ENCODE data around the gene EPC1.
"Not testable (repeated sequence)": the region's sequence is repeated elsewhere in the genome, so short reads cannot be mapped to it uniquely, and the experiment has no call there.

Gene EPC1

GRCh38 chr10:32372000-32372875, 25.3 kb upstream of the EPC1 start:
- DNase-seq (ENCODE audit: low read depth in 2 of 2), result no peak

DNA sequence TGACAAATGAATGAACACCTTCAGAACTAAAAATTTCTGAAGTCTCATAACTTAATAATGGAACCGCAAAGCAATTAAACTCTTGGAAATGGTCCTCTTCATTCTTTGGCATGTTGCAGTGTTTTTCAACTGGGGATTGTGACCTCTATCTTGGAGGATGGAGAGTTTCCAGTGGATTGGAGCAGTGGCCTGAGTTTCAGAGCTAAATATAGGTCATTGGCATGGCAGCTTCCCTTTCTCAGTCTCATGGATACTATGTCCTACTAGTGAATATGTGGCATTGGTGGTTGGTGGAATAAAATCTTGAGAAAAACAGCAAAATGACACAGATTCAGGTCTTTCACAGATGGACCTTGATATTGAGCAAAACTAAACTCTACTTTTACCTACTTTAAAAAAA, 24.1 kb upstream of the EPC1 start:
- DNase-seq (ENCODE audit: low read depth in 2 of 2), result no peak

- peak; percentile 37 to 48 for DNase-seq (ENCODE audit: low read depth in 2 of 2)
Observed at GRCh38 chr10:32367793-32368453, 21.0 kb upstream of the EPC1 start.

DNA sequence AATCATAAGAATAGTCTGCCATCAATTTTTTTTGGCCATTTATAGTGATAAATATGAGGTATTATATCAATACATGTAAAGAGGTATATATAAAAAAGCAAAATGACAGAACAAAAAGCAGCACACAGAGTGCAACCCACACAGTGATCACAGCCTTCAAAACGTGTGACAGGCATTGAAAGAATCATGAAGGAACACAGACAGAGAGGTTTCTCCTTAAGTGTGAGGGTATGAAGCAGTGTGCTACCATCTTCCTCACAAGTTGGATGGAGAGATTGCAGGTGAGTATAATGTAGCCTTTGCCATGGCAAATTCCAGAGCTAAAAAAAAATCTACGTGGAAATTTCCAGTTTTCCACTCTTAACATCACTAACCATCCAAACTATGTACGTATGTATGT, 19.6 kb upstream of the EPC1 start:
- DNase-seq (ENCODE audit: low read depth in 2 of 2), result no peak

DNA sequence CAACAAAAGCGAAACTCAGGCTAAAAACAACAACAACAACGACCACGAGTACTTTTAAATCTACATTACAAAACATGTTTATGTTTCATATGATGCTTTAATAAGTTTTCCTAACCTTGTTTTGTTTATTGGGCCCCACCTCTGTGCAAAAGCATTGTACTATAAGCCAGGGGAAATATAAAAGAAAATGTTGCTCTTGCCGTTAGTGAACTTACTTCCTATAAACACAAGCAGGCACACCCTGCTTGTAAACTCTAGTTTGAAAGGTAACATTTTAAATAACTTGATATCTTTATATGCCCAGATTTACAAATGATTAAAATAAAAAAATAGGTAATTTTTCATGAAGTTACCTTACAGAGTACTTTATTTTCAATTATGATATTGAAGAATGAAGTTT, 19.2 kb upstream of the EPC1 start:
- DNase-seq (ENCODE audit: low read depth in 2 of 2), result no peak

DNA sequence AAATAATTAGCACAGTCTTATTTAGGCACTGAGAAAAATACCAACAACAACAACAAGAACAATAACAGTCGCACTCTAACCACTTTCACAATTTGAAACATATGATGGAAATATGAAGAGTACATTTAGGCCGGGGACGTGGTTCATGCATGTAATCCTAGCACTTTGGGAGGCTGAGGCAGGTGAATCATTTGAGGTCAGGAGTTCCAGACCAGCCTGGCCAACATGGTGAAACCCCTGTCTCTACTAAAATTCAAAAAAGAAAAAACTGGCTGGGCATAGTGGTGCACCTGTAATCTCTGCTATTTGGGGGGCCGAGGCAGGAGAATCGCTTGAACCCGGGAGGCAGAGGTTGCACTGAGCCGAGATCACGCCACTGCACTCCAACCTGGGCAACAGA, 18.4 kb upstream of the EPC1 start:
- not testable (repeated sequence) for DNase-seq (ENCODE audit: low read depth in 2 of 2)

- no peak for DNase-seq (ENCODE audit: low read depth in 2 of 2)
Observed at GRCh38 chr10:32362571-32362970, 15.6 kb upstream of the EPC1 start.

- no peak for DNase-seq (ENCODE audit: low read depth in 2 of 2)
Observed at GRCh38 chr10:32360884-32361283, 13.9 kb upstream of the EPC1 start.

GRCh38 chr10:32360241-32360640, 13.3 kb upstream of the EPC1 start:
- no peak for DNase-seq (ENCODE audit: low read depth in 2 of 2)

GRCh38 chr10:32357056-32357735, 10.2 kb upstream of the EPC1 start:
- no peak for DNase-seq (ENCODE audit: low read depth in 2 of 2)

- DNase-seq (ENCODE audit: low read depth in 2 of 2), result not testable (repeated sequence)
Observed at GRCh38 chr10:32354690-32355089, 7.7 kb upstream of the EPC1 start.

- no peak for DNase-seq (ENCODE audit: low read depth in 2 of 2)
Observed at GRCh38 chr10:32350811-32351350, 3.9 kb upstream of the EPC1 start.

DNA sequence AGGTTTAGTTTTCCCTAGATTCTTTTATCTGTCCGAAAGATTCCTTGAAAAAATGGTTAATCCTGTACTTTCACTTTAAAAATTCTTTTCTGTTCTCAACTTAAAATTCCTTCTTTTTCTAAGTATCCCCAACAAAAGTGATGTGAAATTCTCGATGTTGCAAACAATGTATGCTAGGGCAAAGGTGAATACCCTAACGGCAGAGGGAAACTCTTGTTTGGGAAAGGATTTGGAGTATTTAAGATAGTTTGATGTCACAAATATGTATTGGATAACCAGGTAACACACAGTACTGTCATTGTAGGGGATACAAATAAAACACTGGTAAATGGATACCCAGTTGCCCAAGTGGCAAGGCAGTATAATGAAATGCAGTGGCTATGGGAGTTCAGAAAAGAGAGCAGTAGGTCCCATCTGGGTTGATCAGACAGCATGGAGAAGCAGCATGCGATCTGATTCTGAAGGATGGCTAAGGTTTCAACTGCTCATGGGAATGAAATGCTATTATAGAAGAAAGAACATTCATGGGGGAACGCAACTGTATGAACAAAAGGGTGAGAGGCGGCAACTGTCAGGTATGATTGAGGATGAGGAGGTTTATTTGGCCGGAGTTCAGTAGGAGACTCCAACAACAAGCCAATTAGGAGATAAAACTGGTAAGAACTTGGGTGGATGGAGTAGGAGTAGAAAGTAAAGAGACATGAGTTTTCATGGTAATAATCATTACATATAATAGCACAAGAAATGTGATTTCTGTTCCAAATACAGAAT, 3.2 kb upstream of the EPC1 start:
- no peak for DNase-seq (ENCODE audit: low read depth in 2 of 2)

DNA sequence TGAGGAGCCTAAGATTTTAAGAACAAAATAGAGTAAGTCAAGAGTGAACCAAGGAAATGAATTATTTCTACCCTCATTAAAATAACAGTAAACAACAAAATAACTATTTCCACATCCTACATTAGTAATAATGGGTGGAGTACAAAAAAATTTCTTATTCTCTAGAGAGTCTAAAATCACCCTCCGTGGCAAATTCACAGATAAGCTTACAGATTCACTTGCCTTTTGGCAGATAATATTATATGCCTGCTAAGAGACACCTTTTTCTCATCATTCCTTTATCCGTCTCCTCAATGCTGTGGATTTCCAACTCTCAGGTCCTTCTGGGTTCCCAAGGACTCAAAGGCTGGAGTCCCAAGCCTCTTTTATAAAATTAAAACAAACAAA, 2.2 kb upstream of the EPC1 start:
- DNase-seq (ENCODE audit: low read depth in 2 of 2), result no peak

DNA sequence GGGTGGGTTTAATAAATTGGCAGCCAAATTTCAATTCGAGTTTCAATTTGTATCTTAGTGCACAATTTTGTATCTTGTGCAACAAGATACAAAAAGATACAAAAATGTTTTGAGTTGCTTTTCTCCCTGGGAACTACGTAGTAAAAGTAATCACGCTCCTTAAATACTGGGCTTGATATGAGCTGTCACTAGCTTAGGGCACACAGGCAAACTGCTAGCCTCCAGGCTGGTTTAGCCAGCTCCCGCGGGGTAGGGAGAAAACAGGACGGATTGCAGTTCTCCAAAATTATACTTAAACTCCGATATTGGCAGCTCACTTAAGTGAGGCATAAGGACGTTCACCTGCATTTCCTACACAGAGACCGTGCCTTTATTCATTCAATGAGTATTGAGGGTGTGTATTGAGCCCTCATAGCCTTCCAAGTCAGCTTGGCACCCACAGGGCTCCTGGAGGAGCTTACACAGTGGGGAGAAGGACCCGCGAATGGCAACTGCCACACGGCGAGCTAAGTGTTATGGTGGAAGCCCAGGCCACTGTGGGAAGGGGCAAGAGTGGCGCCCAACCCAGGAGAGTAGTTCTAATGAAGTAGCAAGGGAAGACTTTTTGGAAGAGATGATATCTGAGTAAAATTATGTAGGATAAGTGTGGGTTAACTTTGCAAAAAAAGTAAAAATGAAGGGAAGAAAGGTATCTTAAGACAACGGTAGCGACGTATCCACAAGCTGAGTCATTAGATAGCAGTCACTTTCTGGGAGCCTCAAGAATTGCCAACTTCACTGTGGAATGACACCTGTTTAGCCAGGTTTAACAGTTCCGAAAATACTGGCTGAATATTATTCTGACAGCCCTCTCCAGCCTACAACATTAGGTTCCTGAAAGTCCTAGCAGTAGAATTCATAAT, 1.6 kb upstream of the EPC1 start:
- no peak for DNase-seq (ENCODE audit: low read depth in 2 of 2)

GRCh38 chr10:32347363-32348022, 535 bp upstream of the EPC1 start:
- no peak for DNase-seq (ENCODE audit: low read depth in 2 of 2)

- DNase-seq (ENCODE audit: low read depth in 2 of 2), result peak; percentile 92 to 93
Observed at GRCh38 chr10:32346134-32346550, 816 bp downstream of the EPC1 start.

- DNase-seq (ENCODE audit: low read depth in 2 of 2), result no peak
Observed at GRCh38 chr10:32341596-32341995, 5.4 kb downstream of the EPC1 start.

DNA sequence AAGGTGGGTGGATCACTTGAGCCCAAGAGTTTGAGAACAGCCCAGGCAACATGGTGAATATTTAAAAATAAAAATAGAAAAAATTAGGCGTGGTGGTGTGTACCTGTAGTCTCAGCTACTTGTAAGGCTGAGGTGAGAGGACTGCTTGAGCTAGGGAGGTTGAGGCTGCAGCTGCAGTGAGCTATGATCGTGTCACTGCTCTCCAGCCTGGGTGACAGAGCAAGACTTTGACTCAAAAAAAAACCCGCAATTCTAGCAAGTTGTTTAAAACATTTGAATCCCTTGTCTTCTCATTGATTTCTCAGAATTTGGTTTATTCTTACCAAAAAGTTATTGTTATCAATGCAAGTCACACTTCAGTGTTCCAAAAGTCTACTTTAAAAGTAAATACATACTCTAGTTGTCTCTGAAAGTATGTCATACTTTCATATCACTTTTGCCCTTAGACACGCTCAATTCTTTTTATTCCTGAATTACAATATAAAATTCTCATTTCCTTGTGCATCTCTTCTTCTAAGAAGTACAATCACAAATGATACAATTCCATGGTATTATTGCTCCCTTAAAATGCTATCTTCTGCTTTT, 6.3 kb downstream of the EPC1 start:
- DNase-seq (ENCODE audit: low read depth in 2 of 2), result no peak

GRCh38 chr10:32338262-32338661, 8.7 kb downstream of the EPC1 start:
- no peak for DNase-seq (ENCODE audit: low read depth in 2 of 2)
